ENCODE data around the gene NSUN2. TPM values are rescaled to one million over a fixed set of nuclear protein-coding genes. Genes with fewer than 3 reads are reported as not detected.
"Not testable (repeated sequence)": the region's sequence is repeated elsewhere in the genome, so short reads cannot be mapped to it uniquely, and the experiment has no call there.

NSUN2 gene
- total RNA-seq, 2 experiments from 2014 or later: 59.0 to 60.5 TPM

- intact Hi-C loops (cut with micrococcal nuclease): loop anchor here (10.0 kb wide), 1 partner anchor 1429 kb away; the partner anchor contains the start of gene ADAMTS16
- CTCF ChIA-PET: interaction anchor here (1.1 kb wide), 1 partner anchor 17 kb away, joined by 3 read pairs; no protein-coding TSS in a partner anchor
- DNase-seq: no peak
- H3K27ac Mint-ChIP-seq: no peak overlapping the region
- peaks cover 22% of the 10 kb centered on the region for H3K27me3 Mint-ChIP-seq (ENCODE audit: low read depth)
- no peaks in the 10 kb centered on the region for H3K9me3 Mint-ChIP-seq
- no peaks in the 10 kb centered on the region for H3K4me1 Mint-ChIP-seq (ENCODE audit: low read depth)
- H3K36me3 Mint-ChIP-seq (ENCODE audit: low read depth): no peaks in the 10 kb centered on the region
- no peak overlapping the region for H3K4me3 Mint-ChIP-seq
Observed at GRCh38 chr5:6574111-6574510, 58.7 kb downstream of the NSUN2 start.

GRCh38 chr5:6573651-6574101 lies 59.2 kb downstream of the NSUN2 start:
- intact Hi-C loops (cut with micrococcal nuclease): loop anchor here (10.0 kb wide), 1 partner anchor 1429 kb away; the partner anchor contains the start of gene ADAMTS16
- no peak overlapping the region for H3K27ac Mint-ChIP-seq
- DNase-seq: no peak
- CTCF ChIA-PET: interaction anchor here (1.1 kb wide), 1 partner anchor 16 kb away, joined by 3 read pairs; no protein-coding TSS in a partner anchor
- H3K9me3 Mint-ChIP-seq: no peaks in the 10 kb centered on the region
- no peaks in the 10 kb centered on the region for H3K4me1 Mint-ChIP-seq (ENCODE audit: low read depth)
- no peaks in the 10 kb centered on the region for H3K36me3 Mint-ChIP-seq (ENCODE audit: low read depth)
- H3K27me3 Mint-ChIP-seq (ENCODE audit: low read depth): peaks cover 25% of the 10 kb centered on the region
- H3K4me3 Mint-ChIP-seq: no peak overlapping the region

GRCh38 chr5:6572825-6573380 lies 59.9 kb downstream of the NSUN2 start:
- intact Hi-C loops (cut with micrococcal nuclease): loop anchor here (10.0 kb wide), 1 partner anchor 1428 kb away; the partner anchor contains the start of gene ADAMTS16
- no peak for DNase-seq
- Mint-ChIP-seq H3K27ac (no peak overlapping the region), H3K4me1 (ENCODE audit: low read depth) (no peaks in the 10 kb centered on the region), H3K4me3 (no peak overlapping the region), H3K27me3 (ENCODE audit: low read depth) (peaks cover 19% of the 10 kb centered on the region), H3K9me3 (no peaks in the 10 kb centered on the region), H3K36me3 (ENCODE audit: low read depth) (no peaks in the 10 kb centered on the region)
- CTCF ChIA-PET: no interaction called here

GRCh38 chr5:6572086-6572824 lies 60.6 kb downstream of the NSUN2 start:
- Mint-ChIP-seq H3K4me1 (ENCODE audit: low read depth) (no peaks in the 10 kb centered on the region), H3K4me3 (no peak overlapping the region), H3K27me3 (ENCODE audit: low read depth) (peaks cover 14% of the 10 kb centered on the region), H3K36me3 (ENCODE audit: low read depth) (no peaks in the 10 kb centered on the region), H3K27ac (no peak overlapping the region), H3K9me3 (no peaks in the 10 kb centered on the region)
- CTCF ChIA-PET: no interaction called here
- intact Hi-C loops (cut with micrococcal nuclease): loop anchor here (10.0 kb wide), 1 partner anchor 1427 kb away; the partner anchor contains the start of gene ADAMTS16
- DNase-seq: no peak

- H3K36me3 Mint-ChIP-seq (ENCODE audit: low read depth): not testable (repeated sequence)
- intact Hi-C loops (cut with micrococcal nuclease): loop anchor here (10.0 kb wide), 1 partner anchor 1427 kb away; the partner anchor contains the start of gene ADAMTS16
Observed at GRCh38 chr5:6571607-6572006, 61.2 kb downstream of the NSUN2 start.

GRCh38 chr5:6570530-6570929 lies 62.3 kb downstream of the NSUN2 start:
- no peaks in the 10 kb centered on the region for H3K4me1 Mint-ChIP-seq (ENCODE audit: low read depth)
- CTCF ChIA-PET: no interaction called here
- H3K27me3 Mint-ChIP-seq (ENCODE audit: low read depth): peaks cover 20% of the 10 kb centered on the region
- no peaks in the 10 kb centered on the region for H3K36me3 Mint-ChIP-seq (ENCODE audit: low read depth)
- intact Hi-C loops (cut with micrococcal nuclease): loop anchor here (10.0 kb wide), 1 partner anchor 1426 kb away; the partner anchor contains the start of gene ADAMTS16
- DNase-seq: no peak
- H3K27ac Mint-ChIP-seq: no peak overlapping the region
- no peaks in the 10 kb centered on the region for H3K9me3 Mint-ChIP-seq
- H3K4me3 Mint-ChIP-seq: no peak overlapping the region

More at GRCh38 chr5:6571607-6572006, 61.2 kb downstream of the NSUN2 start:
- DNase-seq; H3K4me3 Mint-ChIP-seq; H3K9me3 Mint-ChIP-seq; CTCF ChIA-PET; H3K4me1 Mint-ChIP-seq (ENCODE audit: low read depth); H3K27ac Mint-ChIP-seq: not testable (repeated sequence)
- peaks cover 19% of the 10 kb centered on the region for H3K27me3 Mint-ChIP-seq (ENCODE audit: low read depth)

- CTCF ChIA-PET: no interaction called here
- Mint-ChIP-seq H3K4me1 (ENCODE audit: low read depth) (no peaks in the 10 kb centered on the region), H3K4me3 (no peak overlapping the region), H3K27me3 (ENCODE audit: low read depth) (peaks cover 22% of the 10 kb centered on the region), H3K27ac (no peak overlapping the region), H3K36me3 (ENCODE audit: low read depth) (no peaks in the 10 kb centered on the region), H3K9me3 (no peaks in the 10 kb centered on the region)
- intact Hi-C loops (cut with micrococcal nuclease): no loop called here
- DNase-seq: no peak
Observed at GRCh38 chr5:6568889-6569288, 64.0 kb downstream of the NSUN2 start.

- Mint-ChIP-seq H3K27ac (no peak overlapping the region), H3K4me3 (no peak overlapping the region), H3K9me3 (no peaks in the 10 kb centered on the region), H3K4me1 (ENCODE audit: low read depth) (no peaks in the 10 kb centered on the region), H3K36me3 (ENCODE audit: low read depth) (no peaks in the 10 kb centered on the region), H3K27me3 (ENCODE audit: low read depth) (peaks cover 22% of the 10 kb centered on the region)
- intact Hi-C loops (cut with micrococcal nuclease): no loop called here
- CTCF ChIA-PET: no interaction called here
- no peak for DNase-seq
Observed at GRCh38 chr5:6568383-6568782, 64.5 kb downstream of the NSUN2 start.

GRCh38 chr5:6567835-6568234 lies 65.0 kb downstream of the NSUN2 start:
- Mint-ChIP-seq H3K27me3 (ENCODE audit: low read depth) (peaks cover 22% of the 10 kb centered on the region), H3K4me1 (ENCODE audit: low read depth) (no peaks in the 10 kb centered on the region), H3K36me3 (ENCODE audit: low read depth) (no peaks in the 10 kb centered on the region), H3K4me3 (no peak overlapping the region), H3K27ac (no peak overlapping the region), H3K9me3 (no peaks in the 10 kb centered on the region)
- no peak for DNase-seq
- intact Hi-C loops (cut with micrococcal nuclease): no loop called here
- CTCF ChIA-PET: no interaction called here

- no peak overlapping the region for H3K27ac Mint-ChIP-seq
Observed at GRCh38 chr5:6567068-6567467, 65.8 kb downstream of the NSUN2 start.

GRCh38 chr5:6565492-6565891 lies 67.4 kb downstream of the NSUN2 start:
- no peak overlapping the region for H3K4me3 Mint-ChIP-seq
- DNase-seq: no peak
- intact Hi-C loops (cut with micrococcal nuclease): no loop called here
- peaks cover 19% of the 10 kb centered on the region for H3K27me3 Mint-ChIP-seq (ENCODE audit: low read depth)
- no peaks in the 10 kb centered on the region for H3K4me1 Mint-ChIP-seq (ENCODE audit: low read depth)
- no peak overlapping the region for H3K27ac Mint-ChIP-seq
- CTCF ChIA-PET: no interaction called here
- no peaks in the 10 kb centered on the region for H3K9me3 Mint-ChIP-seq
- no peaks in the 10 kb centered on the region for H3K36me3 Mint-ChIP-seq (ENCODE audit: low read depth)

More at GRCh38 chr5:6567068-6567467, 65.8 kb downstream of the NSUN2 start:
- no peak for DNase-seq
- Mint-ChIP-seq H3K4me3 (no peak overlapping the region), H3K9me3 (no peaks in the 10 kb centered on the region), H3K27me3 (ENCODE audit: low read depth) (peaks cover 22% of the 10 kb centered on the region), H3K36me3 (ENCODE audit: low read depth) (no peaks in the 10 kb centered on the region), H3K4me1 (ENCODE audit: low read depth) (no peaks in the 10 kb centered on the region)
- intact Hi-C loops (cut with micrococcal nuclease): no loop called here
- CTCF ChIA-PET: no interaction called here

GRCh38 chr5:6557807-6558575 lies 74.9 kb downstream of the NSUN2 start:
- intact Hi-C loops (cut with micrococcal nuclease): no loop called here
- Mint-ChIP-seq H3K9me3 (no peaks in the 10 kb centered on the region), H3K27ac (no peak overlapping the region)

More at GRCh38 chr5:6557807-6558575, 74.9 kb downstream of the NSUN2 start:
- H3K4me3 Mint-ChIP-seq: no peak overlapping the region
- H3K27me3 Mint-ChIP-seq (ENCODE audit: low read depth): peaks cover 11% of the 10 kb centered on the region
- H3K4me1 Mint-ChIP-seq (ENCODE audit: low read depth): no peaks in the 10 kb centered on the region
- CTCF ChIA-PET: interaction anchor here (0.6 kb wide), 1 partner anchor 16 kb away, joined by 3 read pairs; no protein-coding TSS in a partner anchor
- DNase-seq: no peak
- H3K36me3 Mint-ChIP-seq (ENCODE audit: low read depth): no peaks in the 10 kb centered on the region
